AG04449 (cell line): ENCODE data around the gene PRKAR1B.
"Not testable (repeated sequence)": the region's sequence is repeated elsewhere in the genome, so short reads cannot be mapped to it uniquely, and the experiment has no call there.

Experiments used
- CTCF ChIA-PET: fragments of 350-600 bp; formaldehyde crosslinking; extraction: SDS; loops from one replicate; lab custom pipeline; 2021; ENCODE audit warnings: antibody characterized with exemption; lab: Yijun Ruan, JAX
- POLR2A ChIA-PET: fragments of 400-600, 350-600 bp; formaldehyde crosslinking; extraction: SDS; loops from one replicate; lab custom pipeline; 2020; ENCODE audit warnings: antibody characterized with exemption, inconsistent platforms; lab: Yijun Ruan, JAX
- DNase-seq: peaks from one replicate; pipeline ENCODE4 v3.0.0-alpha.2; 2010; ENCODE audit warnings: low read depth, low spot score
- H3K4me3 ChIP-seq: 2 replicates; pipeline ENCODE4 v1.5.1; 2011; ENCODE audit warnings: low read depth, mild to moderate bottlenecking, control low read depth, low read length
- CTCF ChIP-seq: IDR thresholded peaks from one replicate; pipeline ENCODE4 v1.5.1; 2011; ENCODE audit warnings: mild to moderate bottlenecking, moderate library complexity, low read length, control low read depth, inconsistent platforms; ENCODE audit not compliant: insufficient read depth; ENCODE audit errors: missing control alignments

Gene PRKAR1B

GRCh38 chr7:662576-662975 lies 64.5 kb downstream of the PRKAR1B start:
- H3K4me3 ChIP-seq, result no peak overlapping the region
- no peak for DNase-seq
- ChIA-PET POLR2A (no interaction called here), CTCF (interaction anchor here (1.3 kb wide), 1 partner anchor 43 kb away, joined by 4 read pairs; no protein-coding TSS in a partner anchor)
- TF ChIP-seq CTCF, result no peak

GRCh38 chr7:659996-660395 lies 67.1 kb downstream of the PRKAR1B start:
- H3K4me3 ChIP-seq, result no peak overlapping the region
- no peak for TF ChIP-seq CTCF
- CTCF ChIA-PET, result no interaction called here
- POLR2A ChIA-PET, result no interaction called here
- no peak for DNase-seq

GRCh38 chr7:659306-659847 lies 67.7 kb downstream of the PRKAR1B start:
- POLR2A ChIA-PET, result no interaction called here
- no peak overlapping the region for H3K4me3 ChIP-seq
- no peak for DNase-seq
- no peak for TF ChIP-seq CTCF
- CTCF ChIA-PET, result no interaction called here

- CTCF ChIA-PET, result no interaction called here
- no peak for DNase-seq
- TF ChIP-seq CTCF, result no peak
- POLR2A ChIA-PET, result no interaction called here
- no peak overlapping the region for H3K4me3 ChIP-seq
These were observed 69.4 kb downstream of the PRKAR1B start for GRCh38 chr7:657565-658119.

GRCh38 chr7:657010-657409 lies 70.1 kb downstream of the PRKAR1B start:
- H3K4me3 ChIP-seq, DNase-seq, CTCF ChIA-PET, POLR2A ChIA-PET: not testable (repeated sequence)

GRCh38 chr7:655758-656157 lies 71.3 kb downstream of the PRKAR1B start:
- CTCF ChIA-PET, result no interaction called here
- DNase-seq, result no peak
- no peak overlapping the region for H3K4me3 ChIP-seq
- TF ChIP-seq CTCF, result no peak
- POLR2A ChIA-PET, result no interaction called here
